MV-4-11 (cell line): Measurements from ENCODE around the gene SOX3.

Experiments used
- DNase-seq: peaks from one replicate; lab custom pipeline; 2025; lab: John Stamatoyannopoulos, UW

Gene SOX3

GRCh38 chrX:140504371-140505324 lies at the start of gene SOX3:
Gene SOX3 (minus strand): TSS chrX:140505069. CDS start chrX:140505060, 9 bp downstream.
- DNase-seq, result no peak

- no peak for DNase-seq
Observed at GRCh38 chrX:140548985-140549384, 44.1 kb upstream of the SOX3 start.

GRCh38 chrX:140526171-140526570 lies 21.3 kb upstream of the SOX3 start:
- peak; percentile 23 for DNase-seq

GRCh38 chrX:140525448-140525847 lies 20.6 kb upstream of the SOX3 start:
- no peak for DNase-seq

- DNase-seq, result no peak
Observed at GRCh38 chrX:140524556-140524955, 19.7 kb upstream of the SOX3 start.

- peak; percentile 73 for DNase-seq
Observed at GRCh38 chrX:140521393-140521792, 16.5 kb upstream of the SOX3 start.

GRCh38 chrX:140514554-140514953 lies 9.7 kb upstream of the SOX3 start:
- no peak for DNase-seq

- no peak for DNase-seq
Observed at GRCh38 chrX:140510895-140511295, 6.0 kb upstream of the SOX3 start.

GRCh38 chrX:140510306-140510676 lies 5.4 kb upstream of the SOX3 start:
- DNase-seq, result no peak

GRCh38 chrX:140509468-140510305 lies 4.8 kb upstream of the SOX3 start:
- no peak for DNase-seq

- peak; percentile 40 for DNase-seq
Observed at GRCh38 chrX:140508958-140509357, 4.1 kb upstream of the SOX3 start.

GRCh38 chrX:140507982-140508305 lies 3.1 kb upstream of the SOX3 start:
- no peak for DNase-seq

GRCh38 chrX:140507223-140507981 lies 2.5 kb upstream of the SOX3 start:
- no peak for DNase-seq

- no peak for DNase-seq
Observed at GRCh38 chrX:140505421-140506337, 810 bp upstream of the SOX3 start.

- DNase-seq, result no peak
Observed at GRCh38 chrX:140503714-140504351, 1.0 kb downstream of the SOX3 start.

- no peak for DNase-seq
Observed at GRCh38 chrX:140503238-140503601, 1.6 kb downstream of the SOX3 start.

GRCh38 chrX:140502491-140503237 lies 2.2 kb downstream of the SOX3 start:
- no peak for DNase-seq

GRCh38 chrX:140501940-140502468 lies 2.9 kb downstream of the SOX3 start:
- no peak for DNase-seq

GRCh38 chrX:140501321-140501720 lies 3.5 kb downstream of the SOX3 start:
- no peak for DNase-seq

- DNase-seq, result peak; percentile 58
Observed at GRCh38 chrX:140500441-140500840, 4.4 kb downstream of the SOX3 start.
